B cell (primary cell): ENCODE measurements around the gene EIF4ENIF1. TPM values are rescaled to one million over a fixed set of nuclear protein-coding genes. Genes with fewer than 3 reads are reported as not detected.

Source experiments
- ATAC-seq: fragments of 200-7000 bp; cut with Tn5 transposase; one replicate; pipeline ENCODE4 v1.10.0; 2021; ENCODE audit warnings: low read depth, mild to moderate bottlenecking, moderate number of reproducible peaks, moderate library complexity
- CTCF ChIA-PET: fragments of 350-600 bp; sonication (Branson Sonifier 250); formaldehyde crosslinking; loops from one replicate; lab custom pipeline; 2021; ENCODE audit warnings: antibody characterized with exemption, inconsistent platforms; lab: Charles Lee
- POLR2A ChIA-PET: fragments of 350-600 bp; sonication (Branson Sonifier 250); formaldehyde crosslinking; loops from one replicate; lab custom pipeline; 2021; ENCODE audit warnings: antibody characterized with exemption; lab: Charles Lee
- DNase-seq: peaks from one replicate; pipeline ENCODE4 v3.0.0; 2013
- H2AFZ ChIP-seq: 2 replicates; pipeline ENCODE4 v1.6.1; 2012; ENCODE audit warnings: mild to moderate bottlenecking, low read depth, low read length; ENCODE audit not compliant: insufficient read depth, poor library complexity, severe bottlenecking
- H3K27ac ChIP-seq, 2 donors: 1 replicate in 1 of 2; 2 replicates in 1 of 2; pipeline ENCODE4 v1.5.1; 2012 to 2013; ENCODE audit warnings: low read length in 2 of 2, mild to moderate bottlenecking in 2 of 2, moderate library complexity in 1 of 2
- H3K27me3 ChIP-seq, 4 experiments: fragments of 200-600 bp in 1 of 4; sonication (generic) in 1 of 4; replicated peaks in 1 of 4; 1 replicate in 2 of 4; 2 replicates in 2 of 4; pipeline versions ENCODE4 v1.6.1 to v1.7.0; 2013 to 2016; ENCODE audit warnings: low read length in 3 of 4, mild to moderate bottlenecking in 2 of 4, mixed read lengths in 1 of 4, moderate library complexity in 1 of 4; ENCODE audit not compliant: insufficient read depth in 4 of 4, control insufficient read depth in 3 of 4; ENCODE audit errors: control extremely low read depth in 1 of 4
- H3K36me3 ChIP-seq, 2 experiments: replicated peaks in 1 of 2; 1 replicate in 1 of 2; 2 replicates in 1 of 2; pipeline versions ENCODE4 v1.6.1 to v1.7.1; 2013; ENCODE audit warnings: low read length in 1 of 2; ENCODE audit not compliant: insufficient read depth in 2 of 2, control insufficient read depth in 1 of 2; ENCODE audit errors: control extremely low read depth in 1 of 2, extremely low read depth in 1 of 2
- H3K4me1 ChIP-seq, 2 donors: fragments of 200-600 bp in 1 of 2; sonication (generic) in 1 of 2; 1 replicate in 1 of 2; 2 replicates in 1 of 2; pipeline versions ENCODE4 v1.5.1 to v1.6.1; 2013 to 2017; ENCODE audit warnings: low read length in 2 of 2; ENCODE audit not compliant: control insufficient read depth in 2 of 2, insufficient read depth in 2 of 2
- H3K4me2 ChIP-seq: replicated peaks from 2 replicates; pipeline ENCODE3; 2012; ENCODE audit warnings: mild to moderate bottlenecking, low read depth, low read length; ENCODE audit not compliant: poor library complexity, severe bottlenecking
- H3K4me3 ChIP-seq, 5 experiments: fragments of 200-600 bp in 1 of 5; sonication (generic) in 1 of 5; 1 replicate in 3 of 5; 2 replicates in 2 of 5; pipeline versions ENCODE4 v1.5.1 to v1.7.0; 2011 to 2016; ENCODE audit warnings: low read length in 4 of 5, mild to moderate bottlenecking in 4 of 5, low read depth in 2 of 5, control low read depth in 1 of 5, moderate library complexity in 1 of 5; ENCODE audit not compliant: insufficient read depth in 1 of 5; ENCODE audit errors: control extremely low read depth in 1 of 5, extremely low read depth in 1 of 5
- H3K79me2 ChIP-seq: fragments of 200-600 bp; sonication (generic); one replicate; pipeline ENCODE4 v1.6.0; 2016; ENCODE audit warnings: low read length; ENCODE audit not compliant: control insufficient read depth, insufficient read depth
- H3K9ac ChIP-seq: fragments of 200-600 bp; sonication (generic); 2 replicates; pipeline ENCODE4 v1.6.1; 2017; ENCODE audit warnings: mild to moderate bottlenecking, low read length, moderate library complexity
- H3K9me3 ChIP-seq, 3 donors: one replicate each; pipeline versions ENCODE4 v1.6.1 to v1.7.1; 2013; ENCODE audit warnings: low read length in 2 of 3; ENCODE audit not compliant: control insufficient read depth in 2 of 3, insufficient read depth in 1 of 3; ENCODE audit errors: control extremely low read depth in 1 of 3
- H4K20me1 ChIP-seq: 2 replicates; pipeline ENCODE4 v1.6.0; 2012; ENCODE audit warnings: mild to moderate bottlenecking, low read length; ENCODE audit not compliant: insufficient read depth, control insufficient read depth, poor library complexity, severe bottlenecking
- H3K27ac Mint-ChIP-seq: one replicate; pipeline ENCODE4 v1.8.0; 2021; ENCODE audit warnings: mixed read lengths
- H3K27me3 Mint-ChIP-seq: one replicate; pipeline ENCODE4 v1.8.0; 2021; ENCODE audit warnings: mixed read lengths
- H3K4me1 Mint-ChIP-seq: one replicate; pipeline ENCODE4 v1.8.0; 2021; ENCODE audit warnings: mixed read lengths
- H3K4me3 Mint-ChIP-seq: one replicate; pipeline ENCODE4 v1.8.0; 2021; ENCODE audit warnings: mixed read lengths
- H3K9me3 Mint-ChIP-seq: one replicate; pipeline ENCODE4 v1.8.0; 2022; ENCODE audit warnings: mixed read lengths; ENCODE audit not compliant: insufficient read depth
- CTCF ChIP-seq: fragments of 200-600 bp; IDR thresholded peaks from one replicate; pipeline ENCODE4 v1.8.0; 2022; ENCODE audit warnings: antibody characterized with exemption, mild to moderate bottlenecking
- EZH2 ChIP-seq: IDR thresholded peaks from 2 replicates; pipeline ENCODE4 v1.6.1; 2012; ENCODE audit warnings: borderline replicate concordance, low read depth, mild to moderate bottlenecking, moderate library complexity, low read length; ENCODE audit not compliant: insufficient read depth, poor library complexity, severe bottlenecking
- WGBS: methylation state at CpG from one replicate; pipeline ENCODE4 v1.1.5; 2013; ENCODE audit warnings: missing lambda C conversion rate; ENCODE audit not compliant: insufficient coverage; 5-methylcytosine and 5-hydroxymethylcytosine counted together
- intact Hi-C: fragments of 100-400 bp; cut with micrococcal nuclease; formaldehyde crosslinking; loops from one replicate; pipeline ENCODE4 v1.10.0; 2022
- polyA plus RNA-seq: library from polyadenylated mRNA; depleted of rRNA; stranded (reverse); fragments of >200 nt; gene quantifications from 2 replicates; pipeline ENCODE4 v1.2.3, GENCODE V29; 2012
- total RNA-seq, 2 donors: library from RNA; stranded (reverse); fragments of 120-200 nt in 1 of 2; gene quantifications; 1 replicate in 1 of 2; 2 replicates in 1 of 2; pipeline versions ENCODE4 v1.2.3 to v1.2.4, GENCODE V29; 2013 to 2022

Gene EIF4ENIF1
- total and polyA plus RNA-seq, 2 donors (not counting 1 experiment from before 2014, with no cell fraction given), result 29.4 to 58.3 TPM

- H3K4me3 ChIP-seq, result no peak overlapping the region
- ATAC-seq (no peak), DNase-seq (no peak)
- Mint-ChIP-seq H3K4me3 (no peak overlapping the region), H3K4me1 (no peaks in the 10 kb centered on the region), H3K27me3 (no peaks in the 10 kb centered on the region), H3K9me3 (no peaks in the 10 kb centered on the region), H3K27ac (no peak overlapping the region)
- POLR2A ChIA-PET, result no interaction called here
- no peak overlapping the region for H3K27ac ChIP-seq
- H3K9ac ChIP-seq, result no peak overlapping the region
- H3K9me3 ChIP-seq, result no peaks in the 10 kb centered on the region
- H3K27me3 ChIP-seq, result no peaks in the 10 kb centered on the region
- CTCF ChIA-PET, result interaction anchor here (0.6 kb wide), 2 partner anchors 195 to 344 kb away, joined by 3 read pairs; no protein-coding TSS in a partner anchor
- no peaks in the 10 kb centered on the region for H3K4me1 ChIP-seq
- H3K4me2 ChIP-seq, result no peak overlapping the region
- H4K20me1 ChIP-seq, result no peaks in the 10 kb centered on the region
- H2AFZ ChIP-seq, result no peak overlapping the region
- TF ChIP-seq EZH2 (no peak), CTCF (no peak)
- peaks cover 0 to 93% of the 10 kb centered on the region in 2 experiments for H3K36me3 ChIP-seq
- intact Hi-C loops, result no loop called here
- 96% methylated on average over 4 of the region's 5 CpGs for WGBS
- no peaks in the 10 kb centered on the region for H3K79me2 ChIP-seq
Measured at GRCh38 chr22:31441652-31442051, 48.0 kb downstream of the EIF4ENIF1 start.

DNA sequence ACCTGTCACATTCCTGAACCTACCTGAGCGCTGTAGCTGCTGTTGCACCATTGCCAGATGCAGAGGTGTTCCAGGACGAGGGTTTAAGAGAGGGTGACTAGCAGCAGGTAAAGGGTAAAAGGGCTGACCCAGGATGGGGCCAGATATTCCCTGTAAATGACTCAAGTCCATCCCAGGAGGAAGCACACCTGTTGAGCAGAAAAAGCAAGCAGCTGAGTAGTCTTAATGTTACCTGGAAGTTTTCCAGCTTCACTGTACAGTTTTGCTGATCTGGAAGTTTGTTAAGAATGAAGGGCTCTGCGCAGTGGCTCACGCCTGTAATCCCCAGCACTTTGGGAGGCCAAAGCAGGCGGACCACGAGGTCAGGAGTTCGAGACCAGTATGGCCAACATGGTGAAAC lies 49.0 kb downstream of the EIF4ENIF1 start:
- ChIA-PET CTCF (no interaction called here), POLR2A (no interaction called here)
- H3K9me3 ChIP-seq, result no peaks in the 10 kb centered on the region
- H3K4me2 ChIP-seq, result no peak overlapping the region
- H3K4me1 ChIP-seq, result no peaks in the 10 kb centered on the region
- Mint-ChIP-seq H3K9me3 (no peaks in the 10 kb centered on the region), H3K4me3 (no peak overlapping the region), H3K4me1 (no peaks in the 10 kb centered on the region), H3K27me3 (no peaks in the 10 kb centered on the region), H3K27ac (no peak overlapping the region)
- no peak overlapping the region for H3K9ac ChIP-seq
- no peaks in the 10 kb centered on the region for H4K20me1 ChIP-seq
- intact Hi-C loops, result no loop called here
- DNase-seq (no peak), ATAC-seq (no peak)
- TF ChIP-seq EZH2, result no peak
- TF ChIP-seq CTCF, result no peak
- WGBS, result 96% methylated on average over 5 of the region's 7 CpGs
- no peaks in the 10 kb centered on the region for H3K27me3 ChIP-seq
- no peak overlapping the region for H3K4me3 ChIP-seq
- H3K79me2 ChIP-seq, result no peaks in the 10 kb centered on the region
- no peak overlapping the region for H2AFZ ChIP-seq
- H3K36me3 ChIP-seq, result peaks cover 0 to 95% of the 10 kb centered on the region in 2 experiments
- H3K27ac ChIP-seq, result no peak overlapping the region
